D721Med (cell line): ENCODE data around the gene SNAI1.

Source experiments
- DNase-seq: peaks from one replicate; pipeline ENCODE4 v3.0.0; 2011; ENCODE audit warnings: low spot score; ENCODE audit not compliant: insufficient read length
- FAIRE-seq: peaks from 2 replicates; lab custom pipeline; 2011; peaks lifted over from hg19 to GRCh38; lab: Jason Lieb, UNC
- CTCF ChIP-seq: IDR thresholded peaks from 2 replicates; pipeline ENCODE4 v1.5.1; 2012; ENCODE audit warnings: mild to moderate bottlenecking, control low read depth; ENCODE audit not compliant: insufficient read depth; ENCODE audit errors: missing control alignments

Gene SNAI1

GRCh38 chr20:49978685-49979029 lies 4.1 kb upstream of the SNAI1 start:
- no peak for TF ChIP-seq CTCF
- FAIRE-seq (no peak), DNase-seq (no peak)

GRCh38 chr20:49979030-49979832 lies 3.5 kb upstream of the SNAI1 start:
- TF ChIP-seq CTCF = peak; percentile 84
- no peak for DNase-seq
- FAIRE-seq = no peak

- FAIRE-seq = no peak
- no peak for DNase-seq
- TF ChIP-seq CTCF = no peak
These were observed 2.4 kb upstream of the SNAI1 start for GRCh38 chr20:49980140-49981008.

- TF ChIP-seq CTCF = no peak
- no peak for DNase-seq
- no peak for FAIRE-seq
These were observed 1.3 kb upstream of the SNAI1 start for GRCh38 chr20:49981218-49982071.

- DNase-seq = no peak
- no peak for FAIRE-seq
- TF ChIP-seq CTCF = no peak
These were observed 771 bp upstream of the SNAI1 start for GRCh38 chr20:49982072-49982345.

- TF ChIP-seq CTCF = no peak
- FAIRE-seq = no peak
- DNase-seq = no peak
These were observed 505 bp downstream of the SNAI1 start for GRCh38 chr20:49983123-49983847.
